ENCODE data around the gene E2F6. TPM values are rescaled to one million over a fixed set of nuclear protein-coding genes. Genes with fewer than 3 reads are reported as not detected.

Gene E2F6
- total and polyA plus RNA-seq, 2 of the 4 experiments (the other 2 are of a cell fraction): 8.2 to 10.9 TPM

DNA sequence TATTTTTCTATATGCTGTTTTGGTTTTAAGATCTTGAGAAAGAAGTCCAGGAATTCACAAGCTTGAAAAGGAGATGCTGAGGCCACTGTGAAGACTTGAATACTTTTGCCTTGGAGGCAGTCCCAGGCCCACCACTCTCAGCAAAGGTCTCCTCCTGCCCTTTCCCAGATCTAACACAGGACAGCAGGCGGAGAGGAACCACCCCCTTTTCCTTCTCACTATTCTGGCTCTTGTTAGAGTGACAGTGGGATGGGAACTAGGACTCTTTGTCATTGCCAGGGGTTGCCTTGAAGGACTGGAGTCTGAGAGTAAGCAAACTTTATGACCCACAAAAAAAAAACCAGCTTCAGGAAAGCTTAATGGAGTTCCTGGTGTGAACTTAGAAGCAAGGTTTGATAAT lies 54.7 kb downstream of the E2F6 start:
- peaks cover 5% of the 10 kb centered on the region for H3K4me1 ChIP-seq (ENCODE audit: control insufficient read depth, insufficient read depth, low read length)
- H3K79me1 ChIP-seq (ENCODE audit: low read depth in 1 of 2, low read length in 2 of 2): peaks cover 0 to 13% of the 10 kb centered on the region in 2 experiments; a peak in 2 of 4 replicates
- H2BK20ac ChIP-seq (ENCODE audit: low read depth, low read length): peak overlapping the region; percentile 48
- no peak overlapping the region for H3K9ac ChIP-seq (ENCODE audit: low read depth, low read length)
- no peak overlapping the region for H2AFZ ChIP-seq (replicated peaks; ENCODE audit: low read length, poor library complexity)
- no peak overlapping the region; the same call in 1 of the 2 replicates for H3K18ac ChIP-seq (ENCODE audit: low read depth, low read length)
- TF ChIP-seq RAD21 (IDR thresholded peaks at IDR 0.05; ENCODE audit: low read length): no peak
- TF ChIP-seq, protein P1, sequence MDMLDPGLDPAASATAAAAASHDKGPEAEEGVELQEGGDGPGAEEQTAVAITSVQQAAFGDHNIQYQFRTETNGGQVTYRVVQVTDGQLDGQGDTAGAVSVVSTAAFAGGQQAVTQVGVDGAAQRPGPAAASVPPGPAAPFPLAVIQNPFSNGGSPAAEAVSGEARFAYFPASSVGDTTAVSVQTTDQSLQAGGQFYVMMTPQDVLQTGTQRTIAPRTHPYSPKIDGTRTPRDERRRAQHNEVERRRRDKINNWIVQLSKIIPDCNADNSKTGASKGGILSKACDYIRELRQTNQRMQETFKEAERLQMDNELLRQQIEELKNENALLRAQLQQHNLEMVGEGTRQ (IDR thresholded peaks at IDR 0.05; ENCODE audit: low read depth, low read length): no peak
- TF ChIP-seq BHLHE40 (IDR thresholded peaks at IDR 0.05; ENCODE audit: low read depth, low read length): no peak
- no peak for TF ChIP-seq MAFK (IDR thresholded peaks at IDR 0.05; ENCODE audit: low read depth, low read length)
- TF ChIP-seq RCOR1 (IDR thresholded peaks at IDR 0.05; ENCODE audit: insufficient replicate concordance, low read length): no peak
- TF ChIP-seq CHD1 (IDR thresholded peaks at IDR 0.05; ENCODE audit: low read depth, low read length): no peak
- TF ChIP-seq NFE2L2 (IDR thresholded peaks at IDR 0.05; ENCODE audit: low read depth, low read length): no peak
- TF ChIP-seq CEBPB (IDR thresholded peaks at IDR 0.05; ENCODE audit: low read depth, low read length): no peak
- TF ChIP-seq, protein P2, sequence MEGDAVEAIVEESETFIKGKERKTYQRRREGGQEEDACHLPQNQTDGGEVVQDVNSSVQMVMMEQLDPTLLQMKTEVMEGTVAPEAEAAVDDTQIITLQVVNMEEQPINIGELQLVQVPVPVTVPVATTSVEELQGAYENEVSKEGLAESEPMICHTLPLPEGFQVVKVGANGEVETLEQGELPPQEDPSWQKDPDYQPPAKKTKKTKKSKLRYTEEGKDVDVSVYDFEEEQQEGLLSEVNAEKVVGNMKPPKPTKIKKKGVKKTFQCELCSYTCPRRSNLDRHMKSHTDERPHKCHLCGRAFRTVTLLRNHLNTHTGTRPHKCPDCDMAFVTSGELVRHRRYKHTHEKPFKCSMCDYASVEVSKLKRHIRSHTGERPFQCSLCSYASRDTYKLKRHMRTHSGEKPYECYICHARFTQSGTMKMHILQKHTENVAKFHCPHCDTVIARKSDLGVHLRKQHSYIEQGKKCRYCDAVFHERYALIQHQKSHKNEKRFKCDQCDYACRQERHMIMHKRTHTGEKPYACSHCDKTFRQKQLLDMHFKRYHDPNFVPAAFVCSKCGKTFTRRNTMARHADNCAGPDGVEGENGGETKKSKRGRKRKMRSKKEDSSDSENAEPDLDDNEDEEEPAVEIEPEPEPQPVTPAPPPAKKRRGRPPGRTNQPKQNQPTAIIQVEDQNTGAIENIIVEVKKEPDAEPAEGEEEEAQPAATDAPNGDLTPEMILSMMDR (conservative IDR thresholded peaks at IDR 0.05; ENCODE audit: low read depth, low read length): no peak
- no peak for TF ChIP-seq MAZ (IDR thresholded peaks at IDR 0.05; ENCODE audit: borderline replicate concordance, low read depth, low read length)
- no peak for TF ChIP-seq SMC3 (IDR thresholded peaks at IDR 0.05; ENCODE audit: low read depth, low read length)
- no peak for TF ChIP-seq MXI1 (IDR thresholded peaks at IDR 0.05; ENCODE audit: borderline replicate concordance, low read depth, low read length)
- no peak for TF ChIP-seq POLR2A (IDR thresholded peaks at IDR 0.05; ENCODE audit: low read depth, low read length)
- TF ChIP-seq, protein P3, sequence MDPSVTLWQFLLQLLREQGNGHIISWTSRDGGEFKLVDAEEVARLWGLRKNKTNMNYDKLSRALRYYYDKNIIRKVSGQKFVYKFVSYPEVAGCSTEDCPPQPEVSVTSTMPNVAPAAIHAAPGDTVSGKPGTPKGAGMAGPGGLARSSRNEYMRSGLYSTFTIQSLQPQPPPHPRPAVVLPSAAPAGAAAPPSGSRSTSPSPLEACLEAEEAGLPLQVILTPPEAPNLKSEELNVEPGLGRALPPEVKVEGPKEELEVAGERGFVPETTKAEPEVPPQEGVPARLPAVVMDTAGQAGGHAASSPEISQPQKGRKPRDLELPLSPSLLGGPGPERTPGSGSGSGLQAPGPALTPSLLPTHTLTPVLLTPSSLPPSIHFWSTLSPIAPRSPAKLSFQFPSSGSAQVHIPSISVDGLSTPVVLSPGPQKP (IDR thresholded peaks at IDR 0.05; ENCODE audit: borderline replicate concordance, low read depth, low read length): no peak
- TF ChIP-seq FOS (IDR thresholded peaks at IDR 0.05; ENCODE audit: low read depth, low read length): no peak
- no peak for DNase-seq
- no peak overlapping the region for H4K91ac ChIP-seq (ENCODE audit: insufficient read depth, low read depth, low read length)
- H3K56ac ChIP-seq (ENCODE audit: extremely low read depth, insufficient read depth, low read length): no peak overlapping the region
- H4K20me1 ChIP-seq (ENCODE audit: insufficient read depth, low read length): no peaks in the 10 kb centered on the region
- H3K4me3 ChIP-seq (ENCODE audit: insufficient read depth, low read depth, low read length): no peak overlapping the region
- H3K4me2 ChIP-seq (ENCODE audit: low read depth, low read length): no peak overlapping the region
- no peaks in the 10 kb centered on the region for H3K27me3 ChIP-seq (ENCODE audit: control insufficient read depth, insufficient read depth, low read length)
- no peaks in the 10 kb centered on the region for H3K36me3 ChIP-seq (ENCODE audit: control insufficient read depth, insufficient read depth, low read length)
- intact Hi-C loops (cut with micrococcal nuclease): no loop called here
- no peak overlapping the region for H2BK5ac ChIP-seq (ENCODE audit: low read depth, low read length, poor library complexity, severe bottlenecking)
- peak overlapping the region; percentile 53; the same call in 1 of the 2 replicates for H3K23ac ChIP-seq (ENCODE audit: low read depth, low read length)
- ChIA-PET POLR2A (ENCODE audit: unreplicated experiment) (no interaction called here), CTCF (interaction anchor here (0.6 to 2.2 kb wide), 12 partner anchors 14 to 278 kb away, joined by 3 to 14 read pairs (median 4); a partner anchor contains a TSS)
- H3K27ac ChIP-seq (ENCODE audit: insufficient read depth, low read length): no peak overlapping the region
- no TSS peak for BruUV-seq (replicated peaks)
- H2AK9ac ChIP-seq (replicated peaks; ENCODE audit: low read depth, low read length, poor library complexity): no peak overlapping the region
- peak overlapping the region; percentile 8; the same call in 1 of the 2 replicates for H3K4ac ChIP-seq (ENCODE audit: low read depth, low read length)
- 0 out of 2 replicates have a peak overlapping the region, but pooled peaks have one; percentile 16 for H3K14ac ChIP-seq (replicated peaks; ENCODE audit: low read depth, low read length)
- no peak overlapping the region for H4K8ac ChIP-seq (ENCODE audit: low read depth in 2 of 2, low read length in 2 of 2)
- no peaks in the 10 kb centered on the region for H3K9me3 ChIP-seq (ENCODE audit: control insufficient read depth, insufficient read depth, low read length)
- 0 out of 2 replicates have a peak overlapping the region, but pooled peaks have one; percentile 25 for H2BK120ac ChIP-seq (ENCODE audit: low read depth, low read length)
- no peak for ATAC-seq (ENCODE audit: low read depth)
- dilution Hi-C loops (cut with HindIII; ENCODE audit: low sequenced_read_pairs, unreplicated experiment): no loop called here
- H2BK15ac ChIP-seq (ENCODE audit: low read depth, low read length): no peak overlapping the region; the same call in 2 of the 3 replicates
- in situ Hi-C loops (cut with MboI; ENCODE audit: low sequenced_read_pairs): no loop called here
- H3K9me1 ChIP-seq (ENCODE audit: insufficient read depth, low read length): peaks cover 8% of the 10 kb centered on the region
- H2AK5ac ChIP-seq (ENCODE audit: low read depth, low read length): no peak overlapping the region
- WGBS, 2 experiments (ENCODE audit: extremely low coverage in 2 of 2, insufficient read length in 1 of 2): no CpG with 5 or more reads among the region's 1 CpG
- H4K5ac ChIP-seq (ENCODE audit: low read depth, low read length): no peak overlapping the region
